ENCODE data around the gene KCNQ1OT1. TPM values are rescaled to one million over a fixed set of nuclear protein-coding genes. Genes with fewer than 3 reads are reported as not detected.

KCNQ1OT1 gene
- total RNA-seq, 1 donor from 2014 or later, result 14.3 TPM

GRCh38 chr11:2657697-2658284 lies 42.0 kb downstream of the KCNQ1OT1 start:
- DNase-seq, result no peak
- Mint-ChIP-seq H3K4me3 (ENCODE audit: unreplicated experiment) (no peak overlapping the region), H3K9me3 (ENCODE audit: unreplicated experiment) (peaks cover 28% of the 10 kb centered on the region), H3K36me3 (ENCODE audit: unreplicated experiment) (peaks cover 54% of the 10 kb centered on the region), H3K27me3 (ENCODE audit: unreplicated experiment) (peaks cover 20% of the 10 kb centered on the region), H3K4me1 (ENCODE audit: low read depth, unreplicated experiment) (peaks cover 2% of the 10 kb centered on the region), H3K27ac (ENCODE audit: unreplicated experiment) (no peak overlapping the region)
- no peak for TF ChIP-seq CTCF (IDR thresholded peaks at IDR 0.05; ENCODE audit: partially characterized antibody, unreplicated experiment)

GRCh38 chr11:2656859-2657258 lies 42.9 kb downstream of the KCNQ1OT1 start:
- DNase-seq, result no peak
- Mint-ChIP-seq H3K27ac (ENCODE audit: unreplicated experiment) (no peak overlapping the region), H3K4me1 (ENCODE audit: low read depth, unreplicated experiment) (peaks cover 2% of the 10 kb centered on the region), H3K9me3 (ENCODE audit: unreplicated experiment) (peaks cover 31% of the 10 kb centered on the region), H3K4me3 (ENCODE audit: unreplicated experiment) (no peak overlapping the region), H3K36me3 (ENCODE audit: unreplicated experiment) (peaks cover 59% of the 10 kb centered on the region), H3K27me3 (ENCODE audit: unreplicated experiment) (peaks cover 19% of the 10 kb centered on the region)
- no peak for TF ChIP-seq CTCF (IDR thresholded peaks at IDR 0.05; ENCODE audit: partially characterized antibody, unreplicated experiment)

GRCh38 chr11:2655834-2656622 lies 43.8 kb downstream of the KCNQ1OT1 start:
- no peak for TF ChIP-seq CTCF (IDR thresholded peaks at IDR 0.05; ENCODE audit: partially characterized antibody, unreplicated experiment)
- Mint-ChIP-seq H3K4me3 (ENCODE audit: unreplicated experiment) (no peak overlapping the region), H3K4me1 (ENCODE audit: low read depth, unreplicated experiment) (peaks cover 2% of the 10 kb centered on the region), H3K9me3 (ENCODE audit: unreplicated experiment) (peaks cover 34% of the 10 kb centered on the region), H3K27me3 (ENCODE audit: unreplicated experiment) (peaks cover 19% of the 10 kb centered on the region), H3K36me3 (ENCODE audit: unreplicated experiment) (peaks cover 63% of the 10 kb centered on the region), H3K27ac (ENCODE audit: unreplicated experiment) (no peak overlapping the region)
- no peak for DNase-seq

- DNase-seq, result no peak
- no peak overlapping the region for H3K4me3 Mint-ChIP-seq (ENCODE audit: unreplicated experiment)
- peaks cover 2% of the 10 kb centered on the region for H3K4me1 Mint-ChIP-seq (ENCODE audit: low read depth, unreplicated experiment)
- no peak for TF ChIP-seq CTCF (IDR thresholded peaks at IDR 0.05; ENCODE audit: partially characterized antibody, unreplicated experiment)
- H3K9me3 Mint-ChIP-seq (ENCODE audit: unreplicated experiment), result peaks cover 40% of the 10 kb centered on the region
- H3K27me3 Mint-ChIP-seq (ENCODE audit: unreplicated experiment), result peaks cover 19% of the 10 kb centered on the region
- H3K27ac Mint-ChIP-seq (ENCODE audit: unreplicated experiment), result no peak overlapping the region
- H3K36me3 Mint-ChIP-seq (ENCODE audit: unreplicated experiment), result peaks cover 63% of the 10 kb centered on the region
Observed at GRCh38 chr11:2655016-2655719, 44.6 kb downstream of the KCNQ1OT1 start.

Data from glutamatergic neuron (in vitro differentiated cells).